MCF 10A (cell line): ENCODE results near the gene CSMD2. TPM values are rescaled to one million over a fixed set of nuclear protein-coding genes. Genes with fewer than 3 reads are reported as not detected.
A peak's percentile ranks its signal among the peaks of the same experiment; 100 is the strongest.

Experiments used
- BruUV-seq: library from RNA; stranded (reverse); fragments of 400-500 nt; replicated peaks from 2 replicates; lab custom pipeline; 2021; lab: Mats Ljungman, UMichigan
- CTCF ChIA-PET: fragments of 300-600 bp; sonication (Branson Sonifier 250); formaldehyde crosslinking; extraction: SDS; loops from one replicate; lab custom pipeline; 2021; ENCODE audit warnings: antibody characterized with exemption, inconsistent platforms; lab: Yijun Ruan, JAX
- POLR2A ChIA-PET: fragments of 300-600, 350-650 bp; sonication (Branson Sonifier 250); formaldehyde crosslinking; extraction: SDS; loops from one replicate; lab custom pipeline; 2020; ENCODE audit warnings: antibody characterized with exemption, inconsistent platforms; lab: Yijun Ruan, JAX
- DNase-seq: peaks from one replicate; pipeline ENCODE4 v3.0.0-alpha.2; 2018; ENCODE audit not compliant: unreplicated experiment
- H3K27ac Mint-ChIP-seq: one replicate; pipeline ENCODE4 v1.8.0; 2022; ENCODE audit warnings: mild to moderate bottlenecking, low read depth, mixed read lengths; ENCODE audit not compliant: unreplicated experiment
- H3K27me3 Mint-ChIP-seq: one replicate; pipeline ENCODE4 v1.8.0; 2022; ENCODE audit warnings: mixed read lengths; ENCODE audit not compliant: insufficient read depth, unreplicated experiment
- H3K36me3 Mint-ChIP-seq: one replicate; pipeline ENCODE4 v1.8.0; 2022; ENCODE audit warnings: mild to moderate bottlenecking, moderate library complexity, mixed read lengths; ENCODE audit not compliant: insufficient read depth, unreplicated experiment
- H3K4me1 Mint-ChIP-seq: one replicate; pipeline ENCODE4 v1.8.0; 2022; ENCODE audit warnings: mixed read lengths; ENCODE audit not compliant: insufficient read depth, unreplicated experiment
- H3K4me3 Mint-ChIP-seq: one replicate; pipeline ENCODE4 v1.8.0; 2022; ENCODE audit warnings: mild to moderate bottlenecking, moderate library complexity, mixed read lengths; ENCODE audit not compliant: unreplicated experiment
- H3K9me3 Mint-ChIP-seq: one replicate; pipeline ENCODE4 v1.8.0; 2022; ENCODE audit warnings: mixed read lengths; ENCODE audit not compliant: unreplicated experiment
- CTCF ChIP-seq: fragments of 200-600 bp; IDR thresholded peaks from one replicate; pipeline ENCODE4 v1.8.0; 2022; ENCODE audit warnings: antibody characterized with exemption, mild to moderate bottlenecking; ENCODE audit not compliant: unreplicated experiment
- intact Hi-C: fragments of 100-400 bp; cut with micrococcal nuclease; formaldehyde crosslinking; loops from 2 replicates; pipeline ENCODE4 v1.14.1; 2022
- total RNA-seq: library from RNA; stranded (reverse); gene quantifications from 2 replicates; pipeline ENCODE4 v1.2.3, GENCODE V29; 2022

Gene CSMD2
- total RNA-seq, 1 experiment from 2014 or later: not detected

- no peak overlapping the region for H3K27ac Mint-ChIP-seq
- ChIA-PET POLR2A (interaction anchor here (0.9 to 2.0 kb wide), 5 partner anchors 37 to 290 kb away, joined by 3 to 8 read pairs (median 6); no protein-coding TSS in a partner anchor), CTCF (interaction anchor here (0.6 to 11.9 kb wide), 45 partner anchors 10 to 1389 kb away, joined by 3 to 152 read pairs (median 5); partner anchors contain the start of genes A3GALT2 and TRIM62)
- DNase-seq: peak; percentile 90
- BruUV-seq: no TSS peak
- H3K27me3 Mint-ChIP-seq: no peaks in the 10 kb centered on the region
- no peaks in the 10 kb centered on the region for H3K9me3 Mint-ChIP-seq
- TF ChIP-seq CTCF: peak; percentile 82
- intact Hi-C loops: loop anchor here (1.0 to 5.0 kb wide), 5 partner anchors 88 to 375 kb away; no protein-coding TSS in a partner anchor
- no peaks in the 10 kb centered on the region for H3K36me3 Mint-ChIP-seq
- H3K4me3 Mint-ChIP-seq: no peak overlapping the region
- peaks cover 24% of the 10 kb centered on the region for H3K4me1 Mint-ChIP-seq
These were observed 694.5 kb downstream of the CSMD2 start for GRCh38 chr1:33470495-33471012.

- Mint-ChIP-seq H3K27me3 (no peaks in the 10 kb centered on the region), H3K27ac (no peak overlapping the region), H3K4me1 (peaks cover 24% of the 10 kb centered on the region), H3K36me3 (no peaks in the 10 kb centered on the region), H3K4me3 (no peak overlapping the region), H3K9me3 (no peaks in the 10 kb centered on the region)
- intact Hi-C loops: loop anchor here (1.0 to 5.0 kb wide), 5 partner anchors 87 to 374 kb away; no protein-coding TSS in a partner anchor
- ChIA-PET CTCF (interaction anchor here (0.6 to 11.9 kb wide), 16 partner anchors 11 to 457 kb away, joined by 3 to 152 read pairs (median 8); partner anchors contain the start of gene PHC2), POLR2A (interaction anchor here (0.9 kb wide), 1 partner anchor 36 kb away, joined by 3 read pairs; no protein-coding TSS in a partner anchor)
- BruUV-seq: no TSS peak
- no peak for DNase-seq
- no peak for TF ChIP-seq CTCF
These were observed 695.3 kb downstream of the CSMD2 start for GRCh38 chr1:33469691-33470090.

- intact Hi-C loops: no loop called here
- BruUV-seq: no TSS peak
- Mint-ChIP-seq H3K27ac (no peak overlapping the region), H3K4me1 (peaks cover 24% of the 10 kb centered on the region), H3K27me3 (no peaks in the 10 kb centered on the region), H3K4me3 (no peak overlapping the region), H3K36me3 (no peaks in the 10 kb centered on the region), H3K9me3 (no peaks in the 10 kb centered on the region)
- no peak for DNase-seq
- ChIA-PET POLR2A (no interaction called here), CTCF (interaction anchor here (0.5 to 11.9 kb wide), 12 partner anchors 12 to 374 kb away, joined by 3 to 152 read pairs (median 12); partner anchors contain the start of gene PHC2)
- TF ChIP-seq CTCF: no peak
These were observed 696.1 kb downstream of the CSMD2 start for GRCh38 chr1:33468967-33469366.

GRCh38 chr1:33468531-33468930 lies 696.5 kb downstream of the CSMD2 start:
- TF ChIP-seq CTCF: no peak
- no TSS peak for BruUV-seq
- H3K36me3 Mint-ChIP-seq: no peaks in the 10 kb centered on the region
- ChIA-PET CTCF (interaction anchor here (0.6 to 11.9 kb wide), 13 partner anchors 12 to 374 kb away, joined by 3 to 152 read pairs (median 9); partner anchors contain the start of gene PHC2), POLR2A (no interaction called here)
- H3K4me3 Mint-ChIP-seq: no peak overlapping the region
- H3K27me3 Mint-ChIP-seq: no peaks in the 10 kb centered on the region
- no peak for DNase-seq
- no peak overlapping the region for H3K27ac Mint-ChIP-seq
- peaks cover 21% of the 10 kb centered on the region for H3K4me1 Mint-ChIP-seq
- H3K9me3 Mint-ChIP-seq: no peaks in the 10 kb centered on the region
- intact Hi-C loops: no loop called here
